NCI-H226 (cell line): ENCODE data around the gene TTLL11.
"Not testable (repeated sequence)": the region's sequence is repeated elsewhere in the genome, so short reads cannot be mapped to it uniquely, and the experiment has no call there.

Experiments used
- DNase-seq: peaks from one replicate; pipeline ENCODE4 v3.0.0-alpha.2; 2015

Gene TTLL11

GRCh38 chr9:122125509-122126330 lies 32.6 kb upstream of the TTLL11 start:
- no peak for DNase-seq

- peak; percentile 43 for DNase-seq
Measured at GRCh38 chr9:122125158-122125508, 32.0 kb upstream of the TTLL11 start.

GRCh38 chr9:122124528-122124927 lies 31.4 kb upstream of the TTLL11 start:
- DNase-seq: no peak

- no peak for DNase-seq
Measured at GRCh38 chr9:122124048-122124447, 30.9 kb upstream of the TTLL11 start.

GRCh38 chr9:122122903-122123632 lies 30.0 kb upstream of the TTLL11 start:
- DNase-seq: peak; percentile 35

- no peak for DNase-seq
Measured at GRCh38 chr9:122122468-122122867, 29.4 kb upstream of the TTLL11 start.

- no peak for DNase-seq
Measured at GRCh38 chr9:122121931-122122330, 28.8 kb upstream of the TTLL11 start.

GRCh38 chr9:122121391-122121790 lies 28.3 kb upstream of the TTLL11 start:
- DNase-seq: no peak

GRCh38 chr9:122120316-122121071 lies 27.4 kb upstream of the TTLL11 start:
- no peak for DNase-seq

- no peak for DNase-seq
Measured at GRCh38 chr9:122119721-122120120, 26.6 kb upstream of the TTLL11 start.

- DNase-seq: no peak
Measured at GRCh38 chr9:122119166-122119521, 26.0 kb upstream of the TTLL11 start.

GRCh38 chr9:122118343-122119165 lies 25.4 kb upstream of the TTLL11 start:
- no peak for DNase-seq

GRCh38 chr9:122117241-122117640 lies 24.1 kb upstream of the TTLL11 start:
- DNase-seq: not testable (repeated sequence)

- no peak for DNase-seq
Measured at GRCh38 chr9:122116448-122117173, 23.5 kb upstream of the TTLL11 start.

- no peak for DNase-seq
Measured at GRCh38 chr9:122116040-122116439, 22.9 kb upstream of the TTLL11 start.

GRCh38 chr9:122115176-122116035 lies 22.3 kb upstream of the TTLL11 start:
- DNase-seq: no peak

GRCh38 chr9:122113574-122113973 lies 20.5 kb upstream of the TTLL11 start:
- DNase-seq: no peak

GRCh38 chr9:122112238-122112637 lies 19.1 kb upstream of the TTLL11 start:
- DNase-seq: no peak

- DNase-seq: no peak
Measured at GRCh38 chr9:122111413-122112085, 18.4 kb upstream of the TTLL11 start.

GRCh38 chr9:122110100-122110833 lies 17.2 kb upstream of the TTLL11 start:
- no peak for DNase-seq
